Omental fat pad (tissue), 4 donors: ENCODE measurements around the gene CYGB. TPM values are rescaled to one million over a fixed set of nuclear protein-coding genes. Genes with fewer than 3 reads are reported as not detected.

Experiments used
- ATAC-seq: fragments of 150-250 bp; one replicate; pipeline ENCODE4 v1.9.1; 2016; ENCODE audit warnings: mild to moderate bottlenecking, moderate library complexity; ENCODE audit not compliant: low FRiP score
- DNase-seq: peaks from one replicate; pipeline ENCODE4 v3.0.0-alpha.2; 2019; ENCODE audit warnings: low spot score
- total RNA-seq, 4 donors: library from RNA; depleted of rRNA; stranded (reverse); fragments of >200 nt; gene quantifications; one replicate each; pipeline ENCODE4 v1.1.0, GENCODE V29; 2016
- TF ChIP-seq, protein P1 (sequence below), 3 donors: fragments of 450-650 bp; IDR thresholded peaks; one replicate each; pipeline ENCODE4 v1.5.1; 2016 to 2017; ENCODE audit warnings: antibody characterized with exemption in 3 of 3, mild to moderate bottlenecking in 3 of 3, moderate library complexity in 2 of 3

Gene CYGB
- total RNA-seq, 4 donors from 2014 or later: 18.9 to 46.2 (median 35.2) TPM

GRCh38 chr17:76549539-76549938, 12.0 kb upstream of the CYGB start:
- ATAC-seq: no peak
- no peak for DNase-seq
- TF ChIP-seq, protein P1, sequence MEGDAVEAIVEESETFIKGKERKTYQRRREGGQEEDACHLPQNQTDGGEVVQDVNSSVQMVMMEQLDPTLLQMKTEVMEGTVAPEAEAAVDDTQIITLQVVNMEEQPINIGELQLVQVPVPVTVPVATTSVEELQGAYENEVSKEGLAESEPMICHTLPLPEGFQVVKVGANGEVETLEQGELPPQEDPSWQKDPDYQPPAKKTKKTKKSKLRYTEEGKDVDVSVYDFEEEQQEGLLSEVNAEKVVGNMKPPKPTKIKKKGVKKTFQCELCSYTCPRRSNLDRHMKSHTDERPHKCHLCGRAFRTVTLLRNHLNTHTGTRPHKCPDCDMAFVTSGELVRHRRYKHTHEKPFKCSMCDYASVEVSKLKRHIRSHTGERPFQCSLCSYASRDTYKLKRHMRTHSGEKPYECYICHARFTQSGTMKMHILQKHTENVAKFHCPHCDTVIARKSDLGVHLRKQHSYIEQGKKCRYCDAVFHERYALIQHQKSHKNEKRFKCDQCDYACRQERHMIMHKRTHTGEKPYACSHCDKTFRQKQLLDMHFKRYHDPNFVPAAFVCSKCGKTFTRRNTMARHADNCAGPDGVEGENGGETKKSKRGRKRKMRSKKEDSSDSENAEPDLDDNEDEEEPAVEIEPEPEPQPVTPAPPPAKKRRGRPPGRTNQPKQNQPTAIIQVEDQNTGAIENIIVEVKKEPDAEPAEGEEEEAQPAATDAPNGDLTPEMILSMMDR (IDR thresholded peaks at IDR 0.05): no peak

- DNase-seq (no peak), ATAC-seq (no peak)
- TF ChIP-seq, protein P1 (IDR thresholded peaks at IDR 0.05): no peak
These were observed 11.7 kb upstream of the CYGB start for GRCh38 chr17:76549215-76549518.

GRCh38 chr17:76548378-76549214, 11.1 kb upstream of the CYGB start:
- ATAC-seq (no peak), DNase-seq (no peak)
- TF ChIP-seq, protein P1 (IDR thresholded peaks at IDR 0.05): no peak

DNA sequence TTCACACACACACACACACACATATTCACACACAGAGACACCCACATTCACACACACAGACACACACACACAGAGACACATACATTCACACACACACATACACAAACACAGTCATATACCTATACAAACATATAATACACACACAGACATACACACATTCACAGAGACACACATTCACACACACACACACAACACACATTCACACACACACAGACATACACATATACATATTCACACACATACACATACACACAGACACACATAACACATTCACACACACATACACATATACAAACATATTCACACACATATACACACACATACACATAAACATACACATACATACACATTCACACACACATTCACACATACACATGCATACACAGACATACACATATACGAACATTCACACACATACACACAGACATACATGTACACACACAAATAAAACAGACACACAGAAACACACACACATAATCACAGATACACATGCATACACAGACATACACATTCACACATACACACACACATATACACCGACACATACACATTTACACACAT, 10.2 kb upstream of the CYGB start:
- ATAC-seq (no peak), DNase-seq (no peak)
- TF ChIP-seq, protein P1 (IDR thresholded peaks at IDR 0.05): no peak

GRCh38 chr17:76547183-76547641, 9.7 kb upstream of the CYGB start:
- TF ChIP-seq, protein P1 (IDR thresholded peaks at IDR 0.05): no peak
- ATAC-seq (no peak), DNase-seq (no peak)

DNA sequence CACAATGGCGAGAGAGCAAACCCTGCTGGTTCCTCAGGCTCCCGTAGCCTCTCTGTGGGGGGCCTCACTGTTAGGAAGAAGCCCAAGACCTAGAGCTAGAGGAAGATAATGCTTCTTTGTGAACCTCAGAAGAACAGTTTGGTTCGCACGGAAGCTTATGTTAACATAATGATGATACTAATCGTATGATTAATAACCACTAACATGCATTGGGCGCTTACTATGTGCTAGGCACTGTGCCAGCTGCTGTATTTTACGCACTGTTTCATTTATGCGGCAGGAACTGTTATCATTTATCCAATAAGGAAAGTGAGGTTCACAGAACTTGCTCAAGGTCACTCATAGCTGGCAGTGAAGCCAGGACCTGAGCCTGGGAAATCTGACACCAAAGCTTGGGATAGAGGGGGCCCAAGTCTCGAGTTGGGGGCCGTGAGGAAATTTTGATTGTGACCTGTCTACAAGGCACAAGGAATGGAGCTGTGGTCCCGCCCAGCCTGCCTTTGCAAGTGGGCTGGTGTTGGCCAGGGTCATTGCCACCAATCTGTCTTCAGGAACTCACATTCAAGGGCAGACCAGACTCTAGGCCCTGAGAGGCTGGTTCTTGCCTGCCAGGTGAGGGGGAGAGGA, 9.2 kb upstream of the CYGB start:
- no peak for ATAC-seq
- TF ChIP-seq, protein P1 (IDR thresholded peaks at IDR 0.05): no peak
- no peak for DNase-seq
